ENCODE measurements around the gene PKNOX1. TPM values are rescaled to one million over a fixed set of nuclear protein-coding genes. Genes with fewer than 3 reads are reported as not detected.
"Not testable (repeated sequence)": the region's sequence is repeated elsewhere in the genome, so short reads cannot be mapped to it uniquely, and the experiment has no call there.

The PKNOX1 gene
- total RNA-seq, 1 experiment from 2014 or later, result 12.7 TPM

DNA sequence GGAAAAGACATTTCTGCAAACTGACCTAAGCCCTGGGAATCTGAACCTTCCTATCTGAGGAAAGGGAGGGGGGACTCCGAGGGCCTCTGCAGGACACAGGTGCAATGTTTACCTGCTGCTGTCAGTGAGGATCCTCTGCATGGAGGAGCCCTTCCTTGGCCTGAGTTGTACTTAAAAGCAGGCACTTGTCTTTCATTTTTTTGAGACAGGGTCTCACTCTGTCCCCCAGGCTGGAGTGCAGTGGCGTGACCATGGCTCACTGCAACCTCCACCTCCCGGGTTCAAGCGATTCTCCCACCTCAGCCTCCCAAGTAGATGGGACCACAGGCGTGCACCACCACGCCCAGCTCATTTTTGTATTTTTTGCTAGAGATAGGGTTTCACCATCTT, 35.8 kb upstream of the PKNOX1 start:
- POLR2A ChIA-PET; H3K79me2 ChIP-seq (ENCODE audit: insufficient read depth, low read length); H3K27ac ChIP-seq (ENCODE audit: low read depth, low read length); H3K4me2 ChIP-seq (ENCODE audit: low read length); H3K27me3 ChIP-seq (ENCODE audit: insufficient read depth, low read length); BruUV-seq (replicated peaks); ATAC-seq; CTCF ChIA-PET; H2AFZ ChIP-seq (ENCODE audit: low read depth, low read length, poor library complexity, severe bottlenecking); H3K9me2 ChIP-seq (ENCODE audit: insufficient read depth); intact Hi-C loops (cut with micrococcal nuclease); DNase-seq (ENCODE audit: low read depth, low spot score); H3K4me3 ChIP-seq (replicated peaks in 1 of 2; ENCODE audit: low read depth in 1 of 2, low read length in 2 of 2); H4K20me1 ChIP-seq (ENCODE audit: insufficient read depth); RAD21 ChIA-PET (ENCODE audit: low non-redundant PET in 1 of 2, low total read pairs in 2 of 2, uncharacterized antibody in 2 of 2, unreplicated experiment in 2 of 2); H3K36me3 ChIP-seq (ENCODE audit: control insufficient read depth in 1 of 2, insufficient read depth in 2 of 2, low read length in 2 of 2); H3K9me3 ChIP-seq (ENCODE audit: control insufficient read depth in 1 of 2, insufficient read depth in 1 of 2, low read depth in 1 of 2, low read length in 2 of 2); H3K9ac ChIP-seq (ENCODE audit: low read length): not testable (repeated sequence)
- peaks cover 3 to 15% of the 10 kb centered on the region in 2 experiments; a peak in 2 of 4 replicates for H3K4me1 ChIP-seq (ENCODE audit: control insufficient read depth in 1 of 2, insufficient read depth in 2 of 2, low read length in 2 of 2)

DNA sequence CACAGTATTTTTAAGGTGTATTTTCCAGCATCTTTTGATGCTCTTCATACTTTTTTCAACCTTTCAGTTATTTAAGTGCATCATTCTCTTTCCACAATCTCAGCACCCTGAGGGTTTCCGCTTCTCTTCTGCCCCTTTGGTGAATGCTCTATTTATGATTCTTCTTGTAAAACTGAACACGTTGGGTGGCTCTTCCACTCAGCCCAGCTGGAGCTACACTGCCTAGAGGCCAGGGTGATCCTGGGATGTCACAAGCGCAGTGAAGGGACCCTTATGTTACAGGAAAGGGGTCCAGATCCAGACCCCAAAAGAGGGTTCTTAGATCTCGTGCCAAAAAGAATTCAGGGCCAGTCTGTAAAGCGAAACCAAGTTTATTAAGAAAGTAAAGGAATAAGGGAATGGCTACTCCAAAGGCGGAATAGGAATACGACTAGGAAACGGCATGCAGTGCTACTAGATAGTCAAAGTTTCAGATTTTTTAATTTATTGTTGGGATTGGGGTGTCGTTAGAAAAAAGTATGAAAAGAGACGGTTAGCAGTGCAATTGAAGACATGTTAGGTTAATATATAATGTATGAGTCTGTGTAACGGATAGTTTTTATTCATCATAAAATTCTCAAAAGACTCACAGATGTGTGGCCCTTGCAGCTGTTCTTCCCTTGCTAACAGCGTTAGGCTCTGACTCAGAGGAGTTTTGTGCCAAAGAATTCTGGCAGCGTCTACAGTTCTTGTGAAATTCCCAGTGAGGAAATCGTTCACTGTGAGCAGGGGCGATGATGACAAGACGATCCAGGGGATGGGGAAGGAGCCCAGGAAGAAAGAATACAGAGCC, 34.6 kb upstream of the PKNOX1 start:
- peaks cover 3 to 15% of the 10 kb centered on the region in 2 experiments; a peak in 2 of 4 replicates for H3K4me1 ChIP-seq (ENCODE audit: control insufficient read depth in 1 of 2, insufficient read depth in 2 of 2, low read length in 2 of 2)
- no peak for ATAC-seq
- TF ChIP-seq CBX3 (IDR thresholded peaks at IDR 0.05; ENCODE audit: low read depth) (no peak), POLR2A (IDR thresholded peaks at IDR 0.05; ENCODE audit: borderline replicate concordance, extremely low read depth, insufficient read depth, insufficient read length) (no peak), ZNF274 (IDR thresholded peaks at IDR 0.05; ENCODE audit: low read depth, low read length) (no peak), EGR1 (IDR thresholded peaks at IDR 0.05; ENCODE audit: low read depth) (no peak), SP1 (IDR thresholded peaks at IDR 0.05; ENCODE audit: low read depth) (no peak), EZH2phosphoT487 (IDR thresholded peaks at IDR 0.05; ENCODE audit: borderline replicate concordance) (no peak), ZFX (IDR thresholded peaks at IDR 0.05) (no peak), TCF7L2 (IDR thresholded peaks at IDR 0.05; ENCODE audit: borderline replicate concordance, extremely low read depth, insufficient read depth, insufficient read length) (no peak), FOSL1 (IDR thresholded peaks at IDR 0.05; ENCODE audit: low read depth) (no peak), ELF1 (IDR thresholded peaks at IDR 0.05; ENCODE audit: borderline replicate concordance, low read depth) (no peak), RAD21 (IDR thresholded peaks at IDR 0.05; ENCODE audit: low read depth) (no peak)
- TF ChIP-seq, protein P1, sequence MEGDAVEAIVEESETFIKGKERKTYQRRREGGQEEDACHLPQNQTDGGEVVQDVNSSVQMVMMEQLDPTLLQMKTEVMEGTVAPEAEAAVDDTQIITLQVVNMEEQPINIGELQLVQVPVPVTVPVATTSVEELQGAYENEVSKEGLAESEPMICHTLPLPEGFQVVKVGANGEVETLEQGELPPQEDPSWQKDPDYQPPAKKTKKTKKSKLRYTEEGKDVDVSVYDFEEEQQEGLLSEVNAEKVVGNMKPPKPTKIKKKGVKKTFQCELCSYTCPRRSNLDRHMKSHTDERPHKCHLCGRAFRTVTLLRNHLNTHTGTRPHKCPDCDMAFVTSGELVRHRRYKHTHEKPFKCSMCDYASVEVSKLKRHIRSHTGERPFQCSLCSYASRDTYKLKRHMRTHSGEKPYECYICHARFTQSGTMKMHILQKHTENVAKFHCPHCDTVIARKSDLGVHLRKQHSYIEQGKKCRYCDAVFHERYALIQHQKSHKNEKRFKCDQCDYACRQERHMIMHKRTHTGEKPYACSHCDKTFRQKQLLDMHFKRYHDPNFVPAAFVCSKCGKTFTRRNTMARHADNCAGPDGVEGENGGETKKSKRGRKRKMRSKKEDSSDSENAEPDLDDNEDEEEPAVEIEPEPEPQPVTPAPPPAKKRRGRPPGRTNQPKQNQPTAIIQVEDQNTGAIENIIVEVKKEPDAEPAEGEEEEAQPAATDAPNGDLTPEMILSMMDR (IDR thresholded peaks at IDR 0.05 in 2 of 3, conservative IDR thresholded peaks at IDR 0.05 in 1 of 3; ENCODE audit: borderline replicate concordance in 1 of 3, insufficient read depth in 1 of 3, low read depth in 2 of 3, low read length in 2 of 3), result no peak
- TF ChIP-seq, protein P2, sequence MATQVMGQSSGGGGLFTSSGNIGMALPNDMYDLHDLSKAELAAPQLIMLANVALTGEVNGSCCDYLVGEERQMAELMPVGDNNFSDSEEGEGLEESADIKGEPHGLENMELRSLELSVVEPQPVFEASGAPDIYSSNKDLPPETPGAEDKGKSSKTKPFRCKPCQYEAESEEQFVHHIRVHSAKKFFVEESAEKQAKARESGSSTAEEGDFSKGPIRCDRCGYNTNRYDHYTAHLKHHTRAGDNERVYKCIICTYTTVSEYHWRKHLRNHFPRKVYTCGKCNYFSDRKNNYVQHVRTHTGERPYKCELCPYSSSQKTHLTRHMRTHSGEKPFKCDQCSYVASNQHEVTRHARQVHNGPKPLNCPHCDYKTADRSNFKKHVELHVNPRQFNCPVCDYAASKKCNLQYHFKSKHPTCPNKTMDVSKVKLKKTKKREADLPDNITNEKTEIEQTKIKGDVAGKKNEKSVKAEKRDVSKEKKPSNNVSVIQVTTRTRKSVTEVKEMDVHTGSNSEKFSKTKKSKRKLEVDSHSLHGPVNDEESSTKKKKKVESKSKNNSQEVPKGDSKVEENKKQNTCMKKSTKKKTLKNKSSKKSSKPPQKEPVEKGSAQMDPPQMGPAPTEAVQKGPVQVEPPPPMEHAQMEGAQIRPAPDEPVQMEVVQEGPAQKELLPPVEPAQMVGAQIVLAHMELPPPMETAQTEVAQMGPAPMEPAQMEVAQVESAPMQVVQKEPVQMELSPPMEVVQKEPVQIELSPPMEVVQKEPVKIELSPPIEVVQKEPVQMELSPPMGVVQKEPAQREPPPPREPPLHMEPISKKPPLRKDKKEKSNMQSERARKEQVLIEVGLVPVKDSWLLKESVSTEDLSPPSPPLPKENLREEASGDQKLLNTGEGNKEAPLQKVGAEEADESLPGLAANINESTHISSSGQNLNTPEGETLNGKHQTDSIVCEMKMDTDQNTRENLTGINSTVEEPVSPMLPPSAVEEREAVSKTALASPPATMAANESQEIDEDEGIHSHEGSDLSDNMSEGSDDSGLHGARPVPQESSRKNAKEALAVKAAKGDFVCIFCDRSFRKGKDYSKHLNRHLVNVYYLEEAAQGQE (IDR thresholded peaks at IDR 0.05; ENCODE audit: low read depth), result no peak
- TF ChIP-seq, protein P3, sequence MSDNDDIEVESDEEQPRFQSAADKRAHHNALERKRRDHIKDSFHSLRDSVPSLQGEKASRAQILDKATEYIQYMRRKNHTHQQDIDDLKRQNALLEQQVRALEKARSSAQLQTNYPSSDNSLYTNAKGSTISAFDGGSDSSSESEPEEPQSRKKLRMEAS (IDR thresholded peaks at IDR 0.05), result no peak
- TF ChIP-seq, protein P4, sequence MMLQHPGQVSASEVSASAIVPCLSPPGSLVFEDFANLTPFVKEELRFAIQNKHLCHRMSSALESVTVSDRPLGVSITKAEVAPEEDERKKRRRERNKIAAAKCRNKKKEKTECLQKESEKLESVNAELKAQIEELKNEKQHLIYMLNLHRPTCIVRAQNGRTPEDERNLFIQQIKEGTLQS (IDR thresholded peaks at IDR 0.05), result no peak

More for the DNA sequence above, 34.6 kb upstream of the PKNOX1 start:
- intact Hi-C loops (cut with micrococcal nuclease), result no loop called here
- Histone ChIP-seq H4K20me1 (ENCODE audit: insufficient read depth) (no peaks in the 10 kb centered on the region), H3K9me2 (ENCODE audit: insufficient read depth) (no peaks in the 10 kb centered on the region), H3K36me3 (ENCODE audit: control insufficient read depth in 1 of 2, insufficient read depth in 2 of 2, low read length in 2 of 2) (no peaks in the 10 kb centered on the region), H3K27me3 (ENCODE audit: insufficient read depth, low read length) (no peaks in the 10 kb centered on the region), H3K9me3 (ENCODE audit: control insufficient read depth in 1 of 2, insufficient read depth in 1 of 2, low read depth in 1 of 2, low read length in 2 of 2) (no peaks in the 10 kb centered on the region), H3K4me2 (ENCODE audit: low read length) (no peak overlapping the region), H3K79me2 (ENCODE audit: insufficient read depth, low read length) (no peaks in the 10 kb centered on the region), H3K4me3 (replicated peaks in 1 of 2; ENCODE audit: low read depth in 1 of 2, low read length in 2 of 2) (no peak overlapping the region), H2AFZ (ENCODE audit: low read depth, low read length, poor library complexity, severe bottlenecking) (no peak overlapping the region), H3K27ac (ENCODE audit: low read depth, low read length) (no peak overlapping the region), H3K9ac (ENCODE audit: low read length) (no peak overlapping the region)
- POLR2A ChIA-PET, result no interaction called here
- DNase-seq (ENCODE audit: low read depth, low spot score), result no peak
- BruUV-seq (replicated peaks), result no TSS peak
- RAD21 ChIA-PET (ENCODE audit: low non-redundant PET in 1 of 2, low total read pairs in 2 of 2, uncharacterized antibody in 2 of 2, unreplicated experiment in 2 of 2), result no interaction called here
- CTCF ChIA-PET, result interaction anchor here (0.8 kb wide), 1 partner anchor 11 kb away, joined by 4 read pairs; no protein-coding TSS in a partner anchor

Data from HCT116 (cell line).